ENCODE measurements around the gene CDR2L.
"Not testable (repeated sequence)": the region's sequence is repeated elsewhere in the genome, so short reads cannot be mapped to it uniquely, and the experiment has no call there.

Gene CDR2L

GRCh38 chr17:75006653-75007052 lies 19.2 kb downstream of the CDR2L start:
- FAIRE-seq, result no peak
- no peak for DNase-seq (ENCODE audit: insufficient read length, low spot score)

GRCh38 chr17:75008373-75008772 lies 20.9 kb downstream of the CDR2L start:
- DNase-seq (ENCODE audit: insufficient read length, low spot score) (no peak), FAIRE-seq (no peak)

- DNase-seq (ENCODE audit: insufficient read length, low spot score), result no peak
- no peak for FAIRE-seq
These were observed 21.8 kb downstream of the CDR2L start for GRCh38 chr17:75009139-75009724.

- FAIRE-seq (no peak), DNase-seq (ENCODE audit: insufficient read length, low spot score) (no peak)
These were observed 23.4 kb downstream of the CDR2L start for GRCh38 chr17:75010683-75011400.

- DNase-seq (ENCODE audit: insufficient read length, low spot score), result no peak
- FAIRE-seq, result no peak
These were observed 24.1 kb downstream of the CDR2L start for GRCh38 chr17:75011401-75012095.

GRCh38 chr17:75012096-75012345 lies 24.6 kb downstream of the CDR2L start:
- FAIRE-seq (no peak), DNase-seq (ENCODE audit: insufficient read length, low spot score) (no peak)

- FAIRE-seq (peak; percentile 80), DNase-seq (ENCODE audit: insufficient read length, low spot score) (peak; percentile 95)
These were observed 25.1 kb downstream of the CDR2L start, which contains the start of gene MRPL58 for GRCh38 chr17:75012346-75013091. Gene MRPL58, plus strand, starts transcription at chr17:75012670. Its CDS starts 17 bp downstream, at chr17:75012687.

DNA sequence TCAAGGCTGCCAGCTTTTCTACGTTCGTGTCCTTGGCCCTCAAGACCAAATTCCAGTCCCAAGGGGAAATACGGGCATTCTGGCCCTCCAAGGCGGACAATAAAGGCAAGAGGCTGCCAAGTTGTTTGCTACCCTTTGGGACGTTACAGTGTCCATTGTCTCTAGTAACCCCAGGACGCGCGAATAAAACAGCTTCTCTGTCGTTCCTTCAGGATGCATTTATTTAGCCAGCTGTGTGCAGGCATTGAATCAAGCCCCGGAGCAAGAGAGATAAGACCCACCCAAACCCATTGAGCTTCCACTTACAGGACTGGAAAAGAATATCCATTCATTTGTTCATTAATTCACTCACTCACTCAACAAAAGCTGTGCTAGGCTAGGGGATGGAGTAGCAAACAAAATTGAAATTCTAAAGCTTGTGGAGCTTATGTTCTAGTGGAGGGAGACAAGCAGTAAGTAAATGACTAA lies 25.7 kb downstream of the CDR2L start:
- DNase-seq (ENCODE audit: insufficient read length, low spot score), result no peak
- FAIRE-seq, result no peak

GRCh38 chr17:75019146-75019545 lies 31.7 kb downstream of the CDR2L start:
- no peak for FAIRE-seq
- no peak for DNase-seq (ENCODE audit: insufficient read length, low spot score)

- FAIRE-seq, result no peak
- DNase-seq (ENCODE audit: insufficient read length, low spot score), result no peak
These were observed 32.3 kb downstream of the CDR2L start for GRCh38 chr17:75019710-75020109.

GRCh38 chr17:75020331-75021110 lies 33.1 kb downstream of the CDR2L start:
- FAIRE-seq (no peak), DNase-seq (ENCODE audit: insufficient read length, low spot score) (no peak)

DNA sequence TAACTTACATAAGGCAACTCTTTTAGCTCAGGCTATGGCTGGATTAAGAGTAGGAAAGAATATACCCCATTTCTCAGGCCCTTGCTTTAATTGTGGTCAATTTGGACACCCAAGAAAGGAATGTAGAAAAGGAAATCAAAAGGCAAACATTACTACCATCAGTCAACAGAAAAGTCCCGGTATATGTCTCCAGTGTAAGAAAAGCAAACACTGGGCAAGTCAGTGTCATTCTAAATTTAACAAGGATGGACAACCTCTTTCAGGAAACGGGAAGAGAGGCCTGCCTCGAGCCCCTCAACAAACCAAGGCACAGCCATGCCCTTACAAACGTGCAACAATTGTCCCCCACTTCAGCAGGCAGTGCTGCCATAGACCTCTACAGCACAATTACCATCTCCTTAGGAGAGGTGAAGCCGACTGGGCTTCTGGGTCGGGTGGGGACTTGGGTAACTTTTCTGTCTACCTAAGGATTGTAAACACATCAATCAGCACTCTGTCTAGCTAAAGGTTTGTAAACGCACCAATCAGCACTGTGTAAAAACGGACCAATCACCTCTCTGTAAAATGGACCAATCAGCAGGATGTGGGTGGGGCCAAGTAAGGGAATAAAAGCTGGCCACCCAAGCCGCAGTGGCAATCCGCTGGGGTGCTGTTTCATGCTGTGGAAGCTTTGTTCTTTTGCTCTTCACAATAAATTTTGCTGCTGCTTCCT lies 37.4 kb downstream of the CDR2L start:
- DNase-seq (ENCODE audit: insufficient read length, low spot score), result no peak
- FAIRE-seq, result no peak

- not testable (repeated sequence) for FAIRE-seq
These were observed 37.9 kb downstream of the CDR2L start for GRCh38 chr17:75025398-75025734.

GRCh38 chr17:75026650-75027049 lies 39.2 kb downstream of the CDR2L start:
- not testable (repeated sequence) for DNase-seq (ENCODE audit: insufficient read length, low spot score); FAIRE-seq

More at GRCh38 chr17:75025398-75025734, 37.9 kb downstream of the CDR2L start:
- DNase-seq (ENCODE audit: insufficient read length, low spot score), result not testable (repeated sequence)

DNA sequence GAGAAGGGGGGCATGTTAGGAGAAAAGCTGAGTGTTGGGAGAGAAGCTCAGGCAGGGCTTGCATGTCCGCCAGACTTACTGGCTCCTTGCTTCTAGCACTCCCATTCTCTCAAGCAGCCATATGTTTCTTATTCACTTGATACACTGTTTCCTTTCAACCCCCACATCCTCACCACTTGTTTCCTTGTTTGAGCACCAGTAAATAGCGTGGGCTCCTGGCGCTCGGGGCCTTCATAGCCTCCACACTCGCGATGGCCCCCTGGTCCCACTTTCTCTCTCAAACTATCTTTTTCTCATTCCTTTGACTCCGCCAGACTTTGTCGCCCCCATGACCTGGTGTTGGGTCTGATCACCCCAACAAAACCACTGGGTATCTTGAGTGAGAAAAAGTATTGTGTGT lies 42.7 kb downstream of the CDR2L start:
- DNase-seq (ENCODE audit: insufficient read length, low spot score), result no peak
- FAIRE-seq, result no peak

DNA sequence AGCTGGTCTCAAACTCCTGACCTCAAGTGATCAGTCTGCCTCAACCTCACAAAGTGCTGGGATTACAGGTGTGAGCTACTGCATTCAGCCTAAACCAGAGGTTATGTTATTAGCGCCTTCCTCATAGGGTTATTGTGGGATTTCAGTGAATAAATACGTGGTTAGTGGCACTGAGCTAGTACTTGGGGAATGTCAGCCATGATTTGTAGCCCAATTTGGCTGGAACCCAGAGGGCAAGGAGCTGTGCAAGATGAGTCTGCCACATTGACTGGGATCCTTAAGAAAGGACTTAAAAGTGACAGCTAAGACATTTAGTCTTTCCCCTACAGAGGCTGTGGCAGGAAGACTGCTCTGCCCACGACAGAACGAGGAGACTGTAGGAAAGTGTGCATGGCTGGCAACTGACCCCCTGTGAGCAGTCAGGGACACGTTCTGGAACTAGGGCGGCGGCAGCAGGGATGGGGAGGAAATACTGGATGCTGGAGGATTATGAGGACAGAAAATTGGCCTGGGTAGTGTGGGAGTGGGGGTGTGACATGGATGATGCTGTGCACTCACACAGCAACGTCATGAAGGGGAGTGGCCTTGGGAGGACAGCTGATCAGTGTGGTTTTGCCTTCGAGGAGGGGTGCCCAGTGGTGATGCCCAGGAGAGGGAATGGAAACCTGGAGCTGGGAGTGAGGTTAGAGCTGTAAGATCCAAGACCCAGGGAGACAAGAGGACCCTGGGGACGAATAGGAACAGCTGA lies 44.7 kb downstream of the CDR2L start:
- DNase-seq (ENCODE audit: insufficient read length, low spot score), result peak; percentile 96
- peak; percentile 88 for FAIRE-seq

GRCh38 chr17:75032720-75033280 lies 45.4 kb downstream of the CDR2L start:
- FAIRE-seq (no peak), DNase-seq (ENCODE audit: insufficient read length, low spot score) (no peak)

DNA sequence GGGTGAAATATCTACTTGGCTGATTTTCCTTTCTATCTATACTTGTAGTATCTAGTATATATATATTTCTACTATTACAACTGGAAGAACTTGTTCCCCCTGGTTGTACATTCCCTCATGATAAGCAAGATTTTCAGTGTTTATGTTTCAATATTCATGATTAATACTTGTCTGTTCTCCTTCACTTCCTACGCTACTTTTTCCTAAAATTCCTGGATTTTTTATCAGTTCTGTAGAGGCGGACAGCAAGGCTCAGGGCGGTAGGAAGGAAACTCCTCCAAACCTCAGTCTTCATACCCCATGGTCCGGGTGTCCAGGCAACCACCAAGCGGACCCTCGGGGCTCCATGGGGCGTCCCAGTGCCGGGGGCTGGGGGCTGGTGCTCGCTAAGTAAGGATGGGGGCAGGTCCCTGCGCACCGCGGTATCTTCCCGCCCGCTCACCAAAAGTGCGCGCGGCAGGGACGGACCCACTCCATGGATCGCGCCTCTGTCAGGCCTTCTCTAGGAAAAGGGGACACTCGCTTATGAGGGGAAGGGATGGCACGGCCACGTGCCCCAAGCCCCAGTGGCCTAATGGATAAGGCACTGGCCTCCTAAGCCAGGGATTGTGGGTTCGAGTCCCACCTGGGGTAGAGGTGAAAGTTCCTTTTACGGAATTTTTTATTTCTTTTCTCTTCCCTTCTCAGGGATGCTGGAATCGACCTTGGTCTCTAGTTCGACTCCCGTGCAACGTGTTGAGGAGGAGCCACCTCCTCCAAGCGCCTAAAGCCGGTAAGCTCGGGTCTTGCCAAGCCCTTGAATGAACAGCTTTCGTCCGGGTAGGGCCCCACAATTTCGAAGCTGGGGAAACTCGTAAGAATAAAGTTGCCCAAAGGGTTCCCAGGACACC lies 46.2 kb downstream of the CDR2L start:
- DNase-seq (ENCODE audit: insufficient read length, low spot score) (peak; percentile 94), FAIRE-seq (peak; percentile 95)
